Smooth muscle cell of the brain vasculature (primary cell): ENCODE measurements around the gene UBD.
A peak's percentile ranks its signal among the peaks of the same experiment; 100 is the strongest.

Experiments used
- DNase-seq: peaks from one replicate; pipeline ENCODE4 v3.0.0-alpha.2; 2012; ENCODE audit warnings: low read depth, low spot score

Gene UBD

GRCh38 chr6:29561606-29562181 lies 2.2 kb upstream of the UBD start:
- no peak for DNase-seq

GRCh38 chr6:29561091-29561490 lies 1.6 kb upstream of the UBD start:
- DNase-seq = no peak

GRCh38 chr6:29558439-29559079 lies 973 bp downstream of the UBD start:
- DNase-seq = no peak

- DNase-seq = no peak
Observed at GRCh38 chr6:29557320-29557719, 2.2 kb downstream of the UBD start.

- no peak for DNase-seq
Observed at GRCh38 chr6:29554764-29555163, 4.8 kb downstream of the UBD start.

GRCh38 chr6:29553268-29554057 lies 6.1 kb downstream of the UBD start:
- DNase-seq = no peak

- peak; percentile 24 for DNase-seq
Observed at GRCh38 chr6:29552512-29553051, 7.0 kb downstream of the UBD start.

- no peak for DNase-seq
Observed at GRCh38 chr6:29547573-29547972, 12.0 kb downstream of the UBD start.

GRCh38 chr6:29537714-29538403 lies 21.7 kb downstream of the UBD start:
- no peak for DNase-seq

- DNase-seq = no peak
Observed at GRCh38 chr6:29532320-29532951, 27.1 kb downstream of the UBD start.

- no peak for DNase-seq
Observed at GRCh38 chr6:29531668-29532067, 27.9 kb downstream of the UBD start.

- no peak for DNase-seq
Observed at GRCh38 chr6:29530671-29531310, 28.7 kb downstream of the UBD start.

- DNase-seq = no peak
Observed at GRCh38 chr6:29529956-29530355, 29.6 kb downstream of the UBD start.

GRCh38 chr6:29528988-29529560 lies 30.5 kb downstream of the UBD start:
- no peak for DNase-seq

GRCh38 chr6:29528300-29528931 lies 31.1 kb downstream of the UBD start:
- no peak for DNase-seq

GRCh38 chr6:29527564-29527963 lies 32.0 kb downstream of the UBD start:
- DNase-seq = no peak

- no peak for DNase-seq
Observed at GRCh38 chr6:29527126-29527525, 32.4 kb downstream of the UBD start.

- DNase-seq = no peak
Observed at GRCh38 chr6:29525311-29525639, 34.3 kb downstream of the UBD start.

- no peak for DNase-seq
Observed at GRCh38 chr6:29524444-29525310, 34.9 kb downstream of the UBD start.
